ENCODE measurements around the gene CLEC2A. TPM values are rescaled to one million over a fixed set of nuclear protein-coding genes. Genes with fewer than 3 reads are reported as not detected.

Gene CLEC2A
- total RNA-seq, 4 donors from 2014 or later: not detected

DNA sequence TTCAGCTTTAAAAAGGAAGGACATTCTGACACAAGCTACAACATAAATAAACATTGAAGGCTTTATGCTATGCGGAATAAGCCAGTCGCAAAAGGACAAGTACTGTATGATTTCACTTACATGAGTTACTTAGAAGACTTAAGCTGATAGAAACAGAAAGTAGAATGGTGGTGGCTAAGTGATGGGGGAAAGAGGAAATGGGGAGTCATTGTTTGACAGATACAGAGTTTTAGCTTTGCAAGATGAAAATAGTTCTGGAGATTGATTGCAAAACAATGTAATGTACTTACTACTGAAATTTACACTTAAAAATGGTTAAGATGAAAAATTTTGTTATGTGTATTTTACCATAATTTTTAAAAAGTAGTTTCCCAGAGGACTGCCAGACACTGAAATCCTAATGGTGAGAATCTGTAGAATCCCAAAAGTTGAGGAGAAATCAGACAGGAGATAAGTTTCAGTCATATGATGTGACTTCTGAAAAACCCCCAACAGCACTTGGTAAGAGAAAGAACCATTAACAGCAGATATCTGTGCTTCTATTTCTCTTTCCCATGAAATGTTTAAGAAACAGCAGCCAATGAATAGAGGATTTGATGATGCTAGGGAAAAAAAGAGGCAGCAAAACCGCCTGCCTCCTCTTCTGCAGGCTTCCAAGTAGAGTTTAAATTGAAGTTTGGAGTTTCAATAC, 16.6 kb upstream of the CLEC2A start:
- no peaks in the 10 kb centered on the region for H3K4me1 ChIP-seq
- DNase-seq (no peak), ATAC-seq (no peak)
- in situ Hi-C loops (cut with MboI; ENCODE audit: low sequenced_read_pairs in 4 of 4) (no loop called here), intact Hi-C loops (cut with DNase I; ENCODE audit: low total_unique reads) (no loop called here)
- H3K4me3 ChIP-seq: no peak overlapping the region
- H3K36me3 ChIP-seq: no peaks in the 10 kb centered on the region
- no peaks in the 10 kb centered on the region for H3K9me3 ChIP-seq
- H3K27ac ChIP-seq: no peak overlapping the region
- no peak for TF ChIP-seq POLR2A (IDR thresholded peaks at IDR 0.05)
- TF ChIP-seq, protein P1, sequence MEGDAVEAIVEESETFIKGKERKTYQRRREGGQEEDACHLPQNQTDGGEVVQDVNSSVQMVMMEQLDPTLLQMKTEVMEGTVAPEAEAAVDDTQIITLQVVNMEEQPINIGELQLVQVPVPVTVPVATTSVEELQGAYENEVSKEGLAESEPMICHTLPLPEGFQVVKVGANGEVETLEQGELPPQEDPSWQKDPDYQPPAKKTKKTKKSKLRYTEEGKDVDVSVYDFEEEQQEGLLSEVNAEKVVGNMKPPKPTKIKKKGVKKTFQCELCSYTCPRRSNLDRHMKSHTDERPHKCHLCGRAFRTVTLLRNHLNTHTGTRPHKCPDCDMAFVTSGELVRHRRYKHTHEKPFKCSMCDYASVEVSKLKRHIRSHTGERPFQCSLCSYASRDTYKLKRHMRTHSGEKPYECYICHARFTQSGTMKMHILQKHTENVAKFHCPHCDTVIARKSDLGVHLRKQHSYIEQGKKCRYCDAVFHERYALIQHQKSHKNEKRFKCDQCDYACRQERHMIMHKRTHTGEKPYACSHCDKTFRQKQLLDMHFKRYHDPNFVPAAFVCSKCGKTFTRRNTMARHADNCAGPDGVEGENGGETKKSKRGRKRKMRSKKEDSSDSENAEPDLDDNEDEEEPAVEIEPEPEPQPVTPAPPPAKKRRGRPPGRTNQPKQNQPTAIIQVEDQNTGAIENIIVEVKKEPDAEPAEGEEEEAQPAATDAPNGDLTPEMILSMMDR (IDR thresholded peaks at IDR 0.05 in 4 of 5, conservative IDR thresholded peaks at IDR 0.05 in 1 of 5): no peak
- no peaks in the 10 kb centered on the region for H3K27me3 ChIP-seq

DNA sequence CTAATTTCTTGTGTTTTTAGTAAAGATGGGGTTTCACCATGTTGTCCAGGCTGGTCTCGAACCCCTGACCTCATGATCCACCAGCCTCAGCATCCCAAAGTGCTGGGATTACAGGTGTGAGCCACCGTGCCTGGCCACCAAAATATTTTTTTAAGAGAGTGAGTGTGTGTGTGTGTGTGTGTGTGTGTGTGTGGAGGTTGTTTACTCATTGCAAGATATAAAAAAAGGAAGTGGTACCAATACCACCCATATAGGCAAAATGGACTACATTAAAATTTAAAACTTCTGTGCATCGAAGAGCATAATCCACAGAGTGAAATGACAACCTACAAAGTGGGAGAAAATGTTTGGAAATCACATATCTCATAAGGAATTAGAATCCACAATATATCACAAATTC, 15.5 kb upstream of the CLEC2A start:
- in situ Hi-C loops (cut with MboI; ENCODE audit: low sequenced_read_pairs in 4 of 4) (no loop called here), intact Hi-C loops (cut with DNase I; ENCODE audit: low total_unique reads) (no loop called here)

DNA sequence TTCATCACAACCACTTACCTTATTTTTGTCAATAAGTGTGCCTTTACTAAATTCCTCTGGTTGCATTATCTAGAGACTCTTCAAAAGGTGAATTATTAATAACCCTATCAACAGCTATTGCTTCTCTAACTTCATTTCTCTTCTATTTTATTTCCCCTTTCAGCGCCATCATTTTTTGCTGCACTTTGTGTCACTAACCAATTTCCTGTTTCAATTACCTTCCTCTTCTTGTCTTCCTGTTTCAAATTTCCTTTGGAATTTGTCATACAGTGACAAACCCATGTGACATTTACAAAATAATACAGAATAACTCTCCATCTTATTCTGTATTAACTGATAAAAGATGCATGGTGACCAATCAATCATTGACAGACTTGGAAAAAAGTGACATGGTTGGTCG, 12.2 kb upstream of the CLEC2A start:
- Histone ChIP-seq H3K27me3 (no peaks in the 10 kb centered on the region), H3K4me3 (no peak overlapping the region), H3K27ac (no peak overlapping the region), H3K36me3 (no peaks in the 10 kb centered on the region), H3K4me1 (no peaks in the 10 kb centered on the region), H3K9me3 (no peaks in the 10 kb centered on the region)
- intact Hi-C loops (cut with DNase I; ENCODE audit: low total_unique reads) (no loop called here), in situ Hi-C loops (cut with MboI; ENCODE audit: low sequenced_read_pairs in 4 of 4) (no loop called here)
- ATAC-seq (no peak), DNase-seq (no peak)
- TF ChIP-seq, protein P1 (IDR thresholded peaks at IDR 0.05 in 4 of 5, conservative IDR thresholded peaks at IDR 0.05 in 1 of 5): no peak
- no peak for TF ChIP-seq POLR2A (IDR thresholded peaks at IDR 0.05)

More for the DNA sequence above, 15.5 kb upstream of the CLEC2A start:
- ATAC-seq (no peak), DNase-seq (no peak)
- no peaks in the 10 kb centered on the region for H3K9me3 ChIP-seq
- no peaks in the 10 kb centered on the region for H3K36me3 ChIP-seq
- H3K4me3 ChIP-seq: no peak overlapping the region
- no peak overlapping the region for H3K27ac ChIP-seq
- no peak for TF ChIP-seq POLR2A (IDR thresholded peaks at IDR 0.05)
- TF ChIP-seq, protein P1 (IDR thresholded peaks at IDR 0.05 in 4 of 5, conservative IDR thresholded peaks at IDR 0.05 in 1 of 5): no peak
- H3K27me3 ChIP-seq: no peaks in the 10 kb centered on the region
- no peaks in the 10 kb centered on the region for H3K4me1 ChIP-seq

DNA sequence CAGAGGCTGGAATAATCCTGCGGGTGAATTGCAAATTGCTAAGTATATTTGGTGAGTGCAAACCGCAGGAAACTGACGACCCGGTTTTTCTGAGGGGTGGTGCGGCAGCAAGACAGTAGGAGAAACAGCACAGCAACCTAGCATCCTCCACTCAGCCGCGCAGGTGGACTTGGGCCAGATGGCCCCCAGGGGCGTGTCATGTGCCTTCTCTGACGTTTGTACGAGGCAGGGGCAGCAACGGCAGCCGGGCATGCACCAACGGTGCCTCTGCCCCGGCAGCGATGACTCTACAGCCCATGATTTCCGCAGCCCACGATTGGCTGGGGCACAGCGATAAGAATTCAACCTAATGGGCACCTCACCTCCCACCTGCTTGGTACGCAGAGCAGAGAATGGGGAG, 11.1 kb upstream of the CLEC2A start:
- TF ChIP-seq, protein P1 (IDR thresholded peaks at IDR 0.05 in 4 of 5, conservative IDR thresholded peaks at IDR 0.05 in 1 of 5): no peak
- no peak for TF ChIP-seq POLR2A (IDR thresholded peaks at IDR 0.05)
- ATAC-seq (no peak), DNase-seq (no peak)
- no peak overlapping the region for H3K27ac ChIP-seq
- intact Hi-C loops (cut with DNase I; ENCODE audit: low total_unique reads) (no loop called here), in situ Hi-C loops (cut with MboI; ENCODE audit: low sequenced_read_pairs in 4 of 4) (no loop called here)
- no peaks in the 10 kb centered on the region for H3K36me3 ChIP-seq
- no peaks in the 10 kb centered on the region for H3K9me3 ChIP-seq
- H3K4me3 ChIP-seq: no peak overlapping the region
- peaks cover 0 to 2% (median 0%) of the 10 kb centered on the region in 3 donors for H3K27me3 ChIP-seq
- no peaks in the 10 kb centered on the region for H3K4me1 ChIP-seq

DNA sequence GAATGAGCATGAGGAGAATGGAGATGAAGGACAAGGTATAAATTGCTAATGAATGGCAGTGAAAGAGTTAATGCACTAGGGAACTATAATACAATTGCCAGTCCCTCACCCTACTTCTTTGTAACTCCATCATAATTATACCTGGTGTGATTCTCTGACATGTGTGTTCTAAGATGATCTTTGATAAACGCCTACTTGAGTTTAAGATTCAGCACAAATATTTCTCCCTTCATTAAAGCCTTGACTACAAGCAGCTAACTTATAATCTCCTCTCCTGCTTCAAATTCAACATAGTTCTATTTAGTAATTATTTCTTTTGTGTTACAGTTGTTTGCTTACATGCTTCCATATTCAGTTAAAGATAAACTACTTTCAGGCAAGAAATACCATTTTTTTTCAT, 9.7 kb upstream of the CLEC2A start:
- no peak overlapping the region for H3K27ac ChIP-seq
- no peak for DNase-seq
- no peaks in the 10 kb centered on the region for H3K4me1 ChIP-seq
- H3K27me3 ChIP-seq: peaks cover 0 to 3% (median 0%) of the 10 kb centered on the region in 3 donors
- no peaks in the 10 kb centered on the region for H3K9me3 ChIP-seq
- intact Hi-C loops (cut with DNase I; ENCODE audit: low total_unique reads): no loop called here
- ATAC-seq: no peak
- no peaks in the 10 kb centered on the region for H3K36me3 ChIP-seq
- in situ Hi-C loops (cut with MboI; ENCODE audit: low sequenced_read_pairs in 4 of 4): no loop called here
- TF ChIP-seq POLR2A (IDR thresholded peaks at IDR 0.05): no peak
- TF ChIP-seq, protein P1 (IDR thresholded peaks at IDR 0.05 in 4 of 5, conservative IDR thresholded peaks at IDR 0.05 in 1 of 5): no peak
- no peak overlapping the region for H3K4me3 ChIP-seq
